Keratinocyte (primary cell): Measurements from ENCODE around the gene PPEF2. TPM values are rescaled to one million over a fixed set of nuclear protein-coding genes. Genes with fewer than 3 reads are reported as not detected.

Source experiments
- DNase-seq: peaks from one replicate; pipeline ENCODE4 v3.0.0-alpha.2; 2011; ENCODE audit warnings: low read depth, missing footprints, low spot score
- FAIRE-seq: peaks from 2 replicates; lab custom pipeline; 2011; peaks lifted over from hg19 to GRCh38; lab: Jason Lieb, UNC
- H2AFZ ChIP-seq: 2 replicates; pipeline ENCODE4 v1.6.0; 2012; ENCODE audit warnings: low read length, control low read depth, inconsistent platforms; ENCODE audit not compliant: control insufficient read depth
- H3K27ac ChIP-seq: 2 replicates; pipeline ENCODE4 v1.5.1; 2011; ENCODE audit warnings: low read length; ENCODE audit not compliant: control insufficient read depth, insufficient read depth
- H3K27me3 ChIP-seq: 3 replicates; pipeline ENCODE4 v1.6.0; 2011; ENCODE audit warnings: low read length; ENCODE audit not compliant: control insufficient read depth, insufficient read depth; ENCODE audit errors: extremely low read depth
- H3K36me3 ChIP-seq, 2 experiments: 2 replicates in 1 of 2; 3 replicates in 1 of 2; pipeline ENCODE4 v1.5.1; 2011; ENCODE audit warnings: low read length in 2 of 2, mild to moderate bottlenecking in 1 of 2; ENCODE audit not compliant: control insufficient read depth in 2 of 2, insufficient read depth in 2 of 2; ENCODE audit errors: extremely low read depth in 1 of 2
- H3K4me1 ChIP-seq: 3 replicates; pipeline ENCODE4 v1.5.1; 2011; ENCODE audit warnings: low read length; ENCODE audit not compliant: control insufficient read depth, insufficient read depth; ENCODE audit errors: extremely low read depth
- H3K4me2 ChIP-seq: 3 replicates; pipeline ENCODE4 v1.6.0; 2011; ENCODE audit warnings: low read depth, low read length; ENCODE audit not compliant: control insufficient read depth, insufficient read depth; ENCODE audit errors: extremely low read depth
- H3K4me3 ChIP-seq, 3 experiments: fragments of 200-600 bp in 1 of 3; sonication (generic) in 1 of 3; 2 replicates in 2 of 3; 3 replicates in 1 of 3; pipeline ENCODE4 v1.5.1; 2011 to 2016; ENCODE audit warnings: low read length in 3 of 3, mild to moderate bottlenecking in 3 of 3, control low read depth in 2 of 3, inconsistent platforms in 1 of 3, low read depth in 1 of 3, mixed read lengths in 1 of 3, mixed run types in 1 of 3, moderate library complexity in 1 of 3; ENCODE audit not compliant: control insufficient read depth in 2 of 3, insufficient read depth in 2 of 3; ENCODE audit errors: extremely low read depth in 1 of 3
- H3K79me2 ChIP-seq: 2 replicates; pipeline ENCODE4 v1.6.0; 2012; ENCODE audit warnings: low read length; ENCODE audit not compliant: control insufficient read depth, insufficient read depth
- H3K9ac ChIP-seq: 3 replicates; pipeline ENCODE4 v1.6.0; 2011; ENCODE audit warnings: low read length; ENCODE audit not compliant: control insufficient read depth, insufficient read depth; ENCODE audit errors: extremely low read depth
- H3K9me1 ChIP-seq: 3 replicates; pipeline ENCODE4 v1.6.0; 2011; ENCODE audit warnings: low read length; ENCODE audit not compliant: control insufficient read depth, insufficient read depth; ENCODE audit errors: extremely low read depth
- H3K9me3 ChIP-seq: 2 replicates; pipeline ENCODE4 v1.5.1; 2012; ENCODE audit warnings: low read depth, low read length; ENCODE audit not compliant: control insufficient read depth
- H4K20me1 ChIP-seq: 3 replicates; pipeline ENCODE4 v1.6.0; 2011; ENCODE audit warnings: low read length; ENCODE audit not compliant: control insufficient read depth, insufficient read depth; ENCODE audit errors: extremely low read depth
- CTCF ChIP-seq, 3 experiments: IDR thresholded peaks in 1 of 3; conservative IDR thresholded peaks in 1 of 3; optimal IDR thresholded peaks in 1 of 3; 2 replicates in 2 of 3; 3 replicates in 1 of 3; pipeline versions ENCODE3 to v1.5.1; 2011; ENCODE audit warnings: low read length in 3 of 3, mild to moderate bottlenecking in 3 of 3, moderate library complexity in 2 of 3, control low read depth in 1 of 3, inconsistent platforms in 1 of 3; ENCODE audit not compliant: insufficient read depth in 2 of 3; ENCODE audit errors: extremely low read depth in 1 of 3
- EZH2 ChIP-seq: IDR thresholded peaks from one replicate; pipeline ENCODE4 v1.6.1; 2012; ENCODE audit warnings: inconsistent platforms, mild to moderate bottlenecking, low read length, moderate library complexity
- dilution Hi-C: fragments of 300-500 bp; cut with MboI; formaldehyde crosslinking; loops from one replicate; pipeline ENCODE4 v1.7.0; 2020; ENCODE audit warnings: low sequenced_read_pairs; ENCODE audit not compliant: extremely low pct_ligation_motif_present
- polyA plus RNA-seq, 5 experiments: library from polyadenylated mRNA; depleted of rRNA in 3 of 5; stranded (reverse) in 3 of 5; stranded (forward) in 1 of 5; unstranded in 1 of 5; fragments of >200 nt; gene quantifications; 1 replicate in 1 of 5; 2 replicates in 3 of 5; 3 replicates in 1 of 5; pipeline versions ENCODE4 v1.2.1 to v1.2.3, GENCODE V29; 2011 to 2012; ENCODE audit warnings: missing spikeins in 2 of 5, low read depth in 1 of 5, low replicate concordance in 1 of 5

PPEF2 gene
- polyA plus RNA-seq, 1 donor (not counting 4 experiments of a cell fraction or from before 2014, with no cell fraction given) = 0.03 TPM

DNA sequence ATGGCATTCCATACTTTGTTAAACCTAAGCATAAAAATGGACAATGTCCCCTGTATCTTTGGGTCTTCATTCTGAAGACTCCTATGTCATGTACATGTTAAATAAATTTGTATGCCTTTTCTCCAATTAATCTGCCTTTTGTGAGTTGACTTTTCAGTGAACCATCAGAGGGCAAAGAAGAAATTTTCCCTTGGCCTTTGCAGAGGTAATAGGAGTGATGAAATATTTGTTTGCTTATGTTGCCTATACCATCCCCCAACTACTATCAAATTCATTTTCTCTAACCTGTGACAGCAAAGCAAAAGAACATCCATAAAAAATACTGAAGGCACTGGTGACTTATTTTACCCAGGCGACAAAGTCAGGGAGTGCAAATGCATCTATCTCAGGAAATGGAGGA lies 20.3 kb upstream of the PPEF2 start:
- FAIRE-seq = no peak
- H2AFZ ChIP-seq = no peak overlapping the region
- no peaks in the 10 kb centered on the region for H4K20me1 ChIP-seq
- no peaks in the 10 kb centered on the region for H3K79me2 ChIP-seq
- no peak for TF ChIP-seq EZH2
- no peak for TF ChIP-seq CTCF (optimal IDR thresholded peaks at IDR 0.05 in 1 of 3, IDR thresholded peaks at IDR 0.05 in 1 of 3, conservative IDR thresholded peaks at IDR 0.05 in 1 of 3; ENCODE audit: extremely low read depth in 1 of 3, insufficient read depth in 2 of 3, low read length in 3 of 3)
- DNase-seq = no peak
- H3K4me2 ChIP-seq = no peak overlapping the region
- no peak overlapping the region for H3K4me3 ChIP-seq
- H3K27me3 ChIP-seq = no peaks in the 10 kb centered on the region
- peaks cover 5 to 6% of the 10 kb centered on the region in 2 experiments for H3K36me3 ChIP-seq
- no peaks in the 10 kb centered on the region for H3K9me1 ChIP-seq
- H3K9me3 ChIP-seq = no peaks in the 10 kb centered on the region
- dilution Hi-C loops = no loop called here
- peaks cover 3% of the 10 kb centered on the region for H3K4me1 ChIP-seq
- H3K27ac ChIP-seq = no peak overlapping the region
- H3K9ac ChIP-seq = no peak overlapping the region

GRCh38 chr4:75921910-75922309 lies 19.7 kb upstream of the PPEF2 start:
- dilution Hi-C loops = no loop called here
- H4K20me1 ChIP-seq = no peaks in the 10 kb centered on the region
- no peak for DNase-seq
- no peaks in the 10 kb centered on the region for H3K27me3 ChIP-seq
- FAIRE-seq = no peak
- H3K9me3 ChIP-seq = no peaks in the 10 kb centered on the region
- H3K36me3 ChIP-seq = peaks cover 5 to 6% of the 10 kb centered on the region in 2 experiments
- TF ChIP-seq CTCF (optimal IDR thresholded peaks at IDR 0.05 in 1 of 3, IDR thresholded peaks at IDR 0.05 in 1 of 3, conservative IDR thresholded peaks at IDR 0.05 in 1 of 3; ENCODE audit: extremely low read depth in 1 of 3, insufficient read depth in 2 of 3, low read length in 3 of 3) = no peak
- no peak for TF ChIP-seq EZH2
- H3K9ac ChIP-seq = no peak overlapping the region
- no peaks in the 10 kb centered on the region for H3K9me1 ChIP-seq
- H3K4me2 ChIP-seq = no peak overlapping the region
- no peaks in the 10 kb centered on the region for H3K79me2 ChIP-seq
- H3K4me1 ChIP-seq = no peaks in the 10 kb centered on the region
- no peak overlapping the region for H3K27ac ChIP-seq
- H3K4me3 ChIP-seq = no peak overlapping the region
- H2AFZ ChIP-seq = no peak overlapping the region
